Fibroblast of lung (primary cell): ENCODE measurements around the gene AMBRA1. TPM values are rescaled to one million over a fixed set of nuclear protein-coding genes. Genes with fewer than 3 reads are reported as not detected.

Source experiments
- DNase-seq, 2 donors: peaks; one replicate each; pipeline versions ENCODE4 v3.0.0 to v3.0.0-alpha.2; 2010; ENCODE audit warnings: low read depth in 2 of 2
- H2AFZ ChIP-seq: 2 replicates; pipeline ENCODE4 v1.5.1; 2012; ENCODE audit warnings: low read length, control low read depth, inconsistent platforms
- H3K27ac ChIP-seq: 2 replicates; pipeline ENCODE4 v1.5.1; 2011; ENCODE audit warnings: low read length, control low read depth; ENCODE audit not compliant: insufficient read depth
- H3K27me3 ChIP-seq: 2 replicates; pipeline ENCODE4 v1.5.1; 2011; ENCODE audit warnings: mild to moderate bottlenecking, low read length; ENCODE audit not compliant: control insufficient read depth, insufficient read depth
- H3K36me3 ChIP-seq: 2 replicates; pipeline ENCODE4 v1.5.1; 2011; ENCODE audit warnings: low read length; ENCODE audit not compliant: control insufficient read depth, insufficient read depth
- H3K4me1 ChIP-seq: 2 replicates; pipeline ENCODE4 v1.5.1; 2011; ENCODE audit warnings: low read length; ENCODE audit not compliant: control insufficient read depth, insufficient read depth; ENCODE audit errors: extremely low read depth
- H3K4me2 ChIP-seq: 2 replicates; pipeline ENCODE4 v1.5.1; 2011; ENCODE audit warnings: low read length, control low read depth; ENCODE audit not compliant: insufficient read depth; ENCODE audit errors: extremely low read depth
- H3K4me3 ChIP-seq, 4 experiments: fragments of 200-600 bp in 1 of 4; sonication (generic) in 1 of 4; replicated peaks in 1 of 4; 2 replicates each; pipeline ENCODE4 v1.5.1; 2011 to 2016; ENCODE audit warnings: low read length in 4 of 4, low read depth in 3 of 4, mild to moderate bottlenecking in 3 of 4, control low read depth in 2 of 4, inconsistent platforms in 1 of 4, mixed read lengths in 1 of 4; ENCODE audit not compliant: insufficient read depth in 1 of 4; ENCODE audit errors: control extremely low read depth in 1 of 4
- H3K79me2 ChIP-seq: 2 replicates; pipeline ENCODE4 v1.5.1; 2012; ENCODE audit warnings: mild to moderate bottlenecking, low read length, inconsistent platforms; ENCODE audit not compliant: control insufficient read depth, insufficient read depth
- H3K9ac ChIP-seq: 2 replicates; pipeline ENCODE4 v1.5.1; 2011; ENCODE audit warnings: mild to moderate bottlenecking, low read length, control low read depth; ENCODE audit not compliant: insufficient read depth
- H3K9me3 ChIP-seq: 2 replicates; pipeline ENCODE4 v1.5.1; 2012; ENCODE audit warnings: low read depth, low read length; ENCODE audit not compliant: control insufficient read depth, insufficient read depth
- H4K20me1 ChIP-seq: 2 replicates; pipeline ENCODE4 v1.5.1; 2011; ENCODE audit warnings: low read length; ENCODE audit not compliant: control insufficient read depth, insufficient read depth; ENCODE audit errors: extremely low read depth
- CTCF ChIP-seq, 2 donors: IDR thresholded peaks in 1 of 2; conservative IDR thresholded peaks in 1 of 2; 1 replicate in 1 of 2; 2 replicates in 1 of 2; pipeline ENCODE4 v1.5.1; 2011 to 2012; ENCODE audit warnings: low read length in 2 of 2, control low read depth in 1 of 2, inconsistent platforms in 1 of 2, low read depth in 1 of 2, mild to moderate bottlenecking in 1 of 2
- EZH2 ChIP-seq: IDR thresholded peaks from 2 replicates; pipeline ENCODE4 v1.5.1; 2012; ENCODE audit warnings: low read length, control low read depth, mild to moderate bottlenecking; ENCODE audit errors: missing control alignments
- polyA plus RNA-seq, 2 donors: library from polyadenylated mRNA; depleted of rRNA in 1 of 2; stranded (reverse) in 1 of 2; unstranded in 1 of 2; fragments of >200 nt; gene quantifications; 2 replicates each; pipeline ENCODE4 v1.2.1, GENCODE V29; 2011 to 2012; ENCODE audit warnings: missing spikeins in 1 of 2
- total RNA-seq: library from RNA; depleted of rRNA; stranded (reverse); fragments of >200 nt; gene quantifications from 2 replicates; pipeline ENCODE4 v1.2.1, GENCODE V29; 2014

The AMBRA1 gene
- total and polyA plus RNA-seq, 2 donors (not counting 1 experiment from before 2014, with no cell fraction given), result 8.3 to 23.3 TPM

GRCh38 chr11:46386674-46387073 lies 207.1 kb downstream of the AMBRA1 start:
- H3K27me3 ChIP-seq, result peaks cover 33% of the 10 kb centered on the region
- no peaks in the 10 kb centered on the region for H3K9me3 ChIP-seq
- TF ChIP-seq EZH2, result no peak
- TF ChIP-seq CTCF (conservative IDR thresholded peaks at IDR 0.05 in 1 of 2, IDR thresholded peaks at IDR 0.05 in 1 of 2; ENCODE audit: low read depth in 1 of 2, low read length in 2 of 2), result no peak
- H3K9ac ChIP-seq, result no peak overlapping the region
- peak in 1 of 2 donors; percentile 24 for DNase-seq
- H2AFZ ChIP-seq, result no peak overlapping the region
- no peaks in the 10 kb centered on the region for H3K79me2 ChIP-seq
- H4K20me1 ChIP-seq, result peaks cover 1% of the 10 kb centered on the region
- H3K4me3 ChIP-seq, result no peak overlapping the region
- H3K4me2 ChIP-seq, result no peak overlapping the region
- peaks cover 13% of the 10 kb centered on the region for H3K4me1 ChIP-seq
- H3K27ac ChIP-seq, result no peak overlapping the region
- no peaks in the 10 kb centered on the region for H3K36me3 ChIP-seq

DNA sequence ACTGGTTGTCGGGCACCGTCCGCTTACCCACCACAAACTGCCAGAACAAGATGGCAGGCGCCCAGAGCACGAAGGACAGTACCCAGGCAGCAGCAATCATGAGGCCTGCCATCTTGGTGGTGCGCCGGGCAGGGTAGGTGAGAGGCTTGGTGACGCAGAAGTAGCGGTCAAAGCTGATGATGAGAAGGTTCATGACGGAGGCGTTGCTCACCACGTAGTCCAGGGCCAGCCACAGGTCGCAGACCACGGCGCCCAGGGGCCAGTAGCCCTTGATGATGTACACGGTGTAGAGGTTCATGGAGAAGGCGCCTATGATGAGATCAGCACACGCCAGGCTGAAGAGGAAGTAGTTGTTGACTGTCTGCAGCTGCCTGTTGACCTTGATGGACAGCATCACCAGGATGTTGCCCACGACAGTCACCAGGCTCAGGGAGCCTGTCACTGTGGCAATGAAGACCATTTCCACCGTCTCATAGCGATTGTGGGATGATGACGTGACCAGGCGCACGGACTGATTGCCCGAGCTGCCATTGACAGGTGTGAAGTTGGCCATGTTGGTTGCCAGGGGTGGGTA lies 207.7 kb downstream of the AMBRA1 start:
- Histone ChIP-seq H3K4me2 (no peak overlapping the region), H3K36me3 (no peaks in the 10 kb centered on the region), H3K27me3 (peaks cover 33% of the 10 kb centered on the region), H3K9me3 (no peaks in the 10 kb centered on the region), H3K4me1 (peaks cover 13% of the 10 kb centered on the region), H4K20me1 (peaks cover 1% of the 10 kb centered on the region), H3K79me2 (no peaks in the 10 kb centered on the region), H3K27ac (no peak overlapping the region), H3K9ac (no peak overlapping the region), H2AFZ (no peak overlapping the region), H3K4me3 (no peak overlapping the region)
- DNase-seq, result no peak
- TF ChIP-seq EZH2 (no peak), CTCF (conservative IDR thresholded peaks at IDR 0.05 in 1 of 2, IDR thresholded peaks at IDR 0.05 in 1 of 2; ENCODE audit: low read depth in 1 of 2, low read length in 2 of 2) (no peak)

DNA sequence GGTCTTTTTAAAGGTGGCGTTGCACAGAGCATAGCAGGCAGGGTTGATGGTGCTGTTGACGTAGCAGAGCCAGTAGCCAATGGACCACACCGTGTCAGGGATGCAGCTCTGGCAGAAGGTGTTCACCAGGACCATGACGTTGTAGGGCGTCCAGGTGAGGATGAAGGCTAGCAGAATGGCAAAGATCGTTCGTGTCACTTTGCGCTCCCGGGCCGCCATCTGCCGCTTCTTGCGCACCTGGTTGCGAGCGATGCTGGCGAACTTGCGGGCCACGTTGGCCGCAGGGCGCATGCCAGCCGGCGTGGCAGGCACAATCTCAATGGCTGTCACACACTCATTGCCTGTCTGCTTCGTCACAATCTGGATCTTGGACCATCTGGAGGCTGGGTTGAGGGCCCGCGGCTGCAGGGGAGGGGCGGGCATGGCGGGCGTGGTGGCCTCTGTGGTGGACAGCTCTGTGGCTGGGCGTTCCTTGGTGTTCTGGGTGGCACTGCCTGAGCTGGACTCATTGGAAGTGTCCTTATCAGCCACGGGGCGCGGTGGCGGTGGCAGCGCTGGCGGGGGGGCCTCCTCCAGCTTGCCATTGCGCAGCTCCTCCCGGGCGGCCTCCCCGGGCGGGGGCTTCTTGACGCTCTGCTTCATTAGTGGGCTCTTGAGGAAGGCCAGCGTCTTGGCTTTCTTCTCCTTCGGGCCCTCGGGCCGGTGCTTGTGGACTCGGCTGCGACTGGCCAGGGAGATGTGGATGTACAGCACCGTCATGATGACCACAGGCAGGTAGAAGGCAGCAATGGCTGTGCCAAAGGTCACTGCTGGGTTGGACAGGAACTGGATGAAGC lies 208.4 kb downstream of the AMBRA1 start:
- peaks cover 15% of the 10 kb centered on the region for H3K4me1 ChIP-seq
- H3K9me3 ChIP-seq, result no peaks in the 10 kb centered on the region
- peaks cover 1% of the 10 kb centered on the region for H4K20me1 ChIP-seq
- no peak overlapping the region for H3K4me3 ChIP-seq
- TF ChIP-seq CTCF (conservative IDR thresholded peaks at IDR 0.05 in 1 of 2, IDR thresholded peaks at IDR 0.05 in 1 of 2; ENCODE audit: low read depth in 1 of 2, low read length in 2 of 2) (no peak), EZH2 (no peak)
- no peak for DNase-seq
- no peak overlapping the region for H2AFZ ChIP-seq
- H3K27me3 ChIP-seq, result peaks cover 28% of the 10 kb centered on the region
- H3K9ac ChIP-seq, result no peak overlapping the region
- no peak overlapping the region for H3K4me2 ChIP-seq
- no peak overlapping the region for H3K27ac ChIP-seq
- no peaks in the 10 kb centered on the region for H3K79me2 ChIP-seq
- H3K36me3 ChIP-seq, result no peaks in the 10 kb centered on the region
